CD4-positive, alpha-beta T cell treated with Interleukin-15 for 1 hour (primary cell): ENCODE measurements around the gene TENM3.

Experiments used
- DNase-seq: peaks from one replicate; pipeline ENCODE4 v3.0.0-alpha.2; 2020

TENM3 gene

GRCh38 chr4:182411391-182411790 is 168.2 kb downstream of the TENM3 start:
- no peak for DNase-seq

- no peak for DNase-seq
Observed at GRCh38 chr4:182413550-182413949, 170.3 kb downstream of the TENM3 start.

GRCh38 chr4:182415116-182415515 is 171.9 kb downstream of the TENM3 start:
- DNase-seq = no peak

GRCh38 chr4:182416067-182416466 is 172.9 kb downstream of the TENM3 start:
- no peak for DNase-seq

- DNase-seq = no peak
Observed at GRCh38 chr4:182418054-182418734, 175.0 kb downstream of the TENM3 start.

- DNase-seq = no peak
Observed at GRCh38 chr4:182420189-182420588, 177.0 kb downstream of the TENM3 start.

GRCh38 chr4:182421753-182422152 is 178.6 kb downstream of the TENM3 start:
- DNase-seq = no peak

GRCh38 chr4:182425302-182425701 is 182.1 kb downstream of the TENM3 start:
- DNase-seq = no peak

- DNase-seq = no peak
Observed at GRCh38 chr4:182426901-182427300, 183.7 kb downstream of the TENM3 start.

GRCh38 chr4:182427554-182427953 is 184.4 kb downstream of the TENM3 start:
- DNase-seq = no peak

GRCh38 chr4:182429896-182430295 is 186.7 kb downstream of the TENM3 start:
- no peak for DNase-seq

GRCh38 chr4:182432819-182433218 is 189.6 kb downstream of the TENM3 start:
- DNase-seq = no peak

- no peak for DNase-seq
Observed at GRCh38 chr4:182434720-182435119, 191.5 kb downstream of the TENM3 start.

- DNase-seq = no peak
Observed at GRCh38 chr4:182435401-182435800, 192.2 kb downstream of the TENM3 start.

GRCh38 chr4:182443070-182443469 is 199.9 kb downstream of the TENM3 start:
- no peak for DNase-seq

- DNase-seq = no peak
Observed at GRCh38 chr4:182447767-182448280, 204.6 kb downstream of the TENM3 start.

- DNase-seq = no peak
Observed at GRCh38 chr4:182448281-182449151, 205.3 kb downstream of the TENM3 start.

- no peak for DNase-seq
Observed at GRCh38 chr4:182449186-182449929, 206.2 kb downstream of the TENM3 start.

- no peak for DNase-seq
Observed at GRCh38 chr4:182449930-182450439, 206.8 kb downstream of the TENM3 start.

GRCh38 chr4:182451441-182451840 is 208.2 kb downstream of the TENM3 start:
- DNase-seq = no peak

GRCh38 chr4:182453830-182454229 is 210.6 kb downstream of the TENM3 start:
- DNase-seq = no peak

- DNase-seq = no peak
Observed at GRCh38 chr4:182454440-182455013, 211.3 kb downstream of the TENM3 start.

- no peak for DNase-seq
Observed at GRCh38 chr4:182465114-182465513, 221.9 kb downstream of the TENM3 start.
